ENCODE data around the gene UMAD1. TPM values are rescaled to one million over a fixed set of nuclear protein-coding genes. Genes with fewer than 3 reads are reported as not detected.

UMAD1 gene
- total and polyA plus RNA-seq, 7 donors = 8.7 to 51.1 (median 15.6) TPM

DNA sequence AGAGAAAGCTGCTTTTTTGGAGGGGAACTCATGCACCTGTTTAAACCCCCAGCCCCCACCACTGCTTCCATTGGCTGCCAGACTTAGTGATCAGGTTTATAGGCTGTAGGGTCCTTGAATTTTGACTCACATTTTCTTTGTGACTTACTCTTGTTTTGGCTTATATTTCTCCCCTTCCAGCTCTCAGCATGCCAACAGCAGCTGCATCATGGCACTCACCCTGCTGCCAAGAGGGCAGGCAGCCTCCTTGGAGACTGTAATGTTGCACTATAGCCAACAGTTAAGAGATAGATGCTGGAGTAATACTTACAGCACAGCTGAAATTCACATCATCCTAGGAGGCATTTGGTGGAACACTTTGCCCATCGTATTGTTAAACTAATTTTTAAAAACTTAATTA lies 230.0 kb downstream of the UMAD1 start:
- 96 to 100% methylated on average over 1 of the region's 1 CpG for WGBS, 2 donors
- Histone ChIP-seq H3K27me3 (no peaks in the 10 kb centered on the region), H3K27ac (no peak overlapping the region), H3K4me1 (peaks cover 0 to 11% (median 0%) of the 10 kb centered on the region in 4 donors), H3K4me3 (no peak overlapping the region), H3K9me3 (no peaks in the 10 kb centered on the region), H3K36me3 (no peaks in the 10 kb centered on the region)
- DNase-seq = no peak
- intact Hi-C loops (cut with DNase I) = no loop called here
- TF ChIP-seq POLR2A (IDR thresholded peaks at IDR 0.05) = no peak
- TF ChIP-seq EP300 (IDR thresholded peaks at IDR 0.05) = no peak
- no peak for TF ChIP-seq POLR2AphosphoS5 (IDR thresholded peaks at IDR 0.05)
- TF ChIP-seq, protein P1, sequence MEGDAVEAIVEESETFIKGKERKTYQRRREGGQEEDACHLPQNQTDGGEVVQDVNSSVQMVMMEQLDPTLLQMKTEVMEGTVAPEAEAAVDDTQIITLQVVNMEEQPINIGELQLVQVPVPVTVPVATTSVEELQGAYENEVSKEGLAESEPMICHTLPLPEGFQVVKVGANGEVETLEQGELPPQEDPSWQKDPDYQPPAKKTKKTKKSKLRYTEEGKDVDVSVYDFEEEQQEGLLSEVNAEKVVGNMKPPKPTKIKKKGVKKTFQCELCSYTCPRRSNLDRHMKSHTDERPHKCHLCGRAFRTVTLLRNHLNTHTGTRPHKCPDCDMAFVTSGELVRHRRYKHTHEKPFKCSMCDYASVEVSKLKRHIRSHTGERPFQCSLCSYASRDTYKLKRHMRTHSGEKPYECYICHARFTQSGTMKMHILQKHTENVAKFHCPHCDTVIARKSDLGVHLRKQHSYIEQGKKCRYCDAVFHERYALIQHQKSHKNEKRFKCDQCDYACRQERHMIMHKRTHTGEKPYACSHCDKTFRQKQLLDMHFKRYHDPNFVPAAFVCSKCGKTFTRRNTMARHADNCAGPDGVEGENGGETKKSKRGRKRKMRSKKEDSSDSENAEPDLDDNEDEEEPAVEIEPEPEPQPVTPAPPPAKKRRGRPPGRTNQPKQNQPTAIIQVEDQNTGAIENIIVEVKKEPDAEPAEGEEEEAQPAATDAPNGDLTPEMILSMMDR (IDR thresholded peaks at IDR 0.05) = no peak

DNA sequence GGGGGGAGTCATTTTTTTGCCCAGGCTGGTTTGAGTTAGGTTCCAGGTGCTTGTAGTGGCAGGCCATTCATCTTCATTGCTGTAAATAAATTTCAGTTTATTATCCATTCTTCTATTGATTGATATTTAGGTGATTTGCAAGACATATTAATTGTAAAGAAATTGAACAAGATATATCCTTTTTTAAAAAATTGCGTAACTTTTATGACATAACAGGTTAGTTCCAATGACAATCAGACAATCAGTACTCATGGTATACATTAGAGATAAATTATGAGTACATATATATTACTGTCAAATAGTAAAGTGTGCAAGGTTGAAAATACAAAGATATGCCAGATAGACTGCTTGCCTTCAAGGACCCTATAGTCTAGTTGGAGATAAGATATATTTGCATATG lies 235.9 kb downstream of the UMAD1 start:
- DNase-seq = no peak
- no peak overlapping the region for H3K4me3 ChIP-seq
- no peaks in the 10 kb centered on the region for H3K4me1 ChIP-seq
- no peaks in the 10 kb centered on the region for H3K27me3 ChIP-seq
- H3K27ac ChIP-seq = no peak overlapping the region
- TF ChIP-seq, protein P1 (IDR thresholded peaks at IDR 0.05) = no peak
- TF ChIP-seq POLR2AphosphoS5 (IDR thresholded peaks at IDR 0.05) (no peak), POLR2A (IDR thresholded peaks at IDR 0.05) (no peak), EP300 (IDR thresholded peaks at IDR 0.05) (no peak)
- no peaks in the 10 kb centered on the region for H3K9me3 ChIP-seq
- intact Hi-C loops (cut with DNase I) = no loop called here
- H3K36me3 ChIP-seq = no peaks in the 10 kb centered on the region
- 97% methylated on average over 1 of the region's 1 CpG for WGBS, 2 donors

DNA sequence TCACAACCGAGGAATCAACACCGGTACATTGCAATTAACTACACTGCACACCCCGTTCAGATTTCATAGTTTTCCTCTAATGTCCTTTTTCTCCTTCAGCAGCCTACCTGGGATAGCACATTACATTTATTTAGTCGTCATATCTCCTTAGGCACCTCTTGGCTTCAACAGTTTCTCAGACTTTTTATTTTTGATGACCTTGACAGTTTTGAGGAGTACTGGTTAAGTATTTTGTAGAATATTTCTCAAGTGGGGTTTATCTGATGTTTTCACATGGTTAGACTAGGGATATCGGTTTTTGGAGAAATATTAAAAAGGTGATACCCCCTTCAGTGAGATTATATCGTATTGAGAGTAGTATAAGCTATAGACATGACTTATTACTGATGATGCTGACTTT lies 241.0 kb downstream of the UMAD1 start:
- DNase-seq = no peak
- peaks cover 0 to 13% (median 4%) of the 10 kb centered on the region in 4 donors for H3K4me1 ChIP-seq
- no peaks in the 10 kb centered on the region for H3K9me3 ChIP-seq
- no peaks in the 10 kb centered on the region for H3K27me3 ChIP-seq
- H3K27ac ChIP-seq = no peak overlapping the region
- WGBS, 2 donors = 89% methylated on average over 6 of the region's 6 CpGs
- H3K4me3 ChIP-seq = no peak overlapping the region
- intact Hi-C loops (cut with DNase I) = no loop called here
- no peaks in the 10 kb centered on the region for H3K36me3 ChIP-seq
- TF ChIP-seq POLR2A (IDR thresholded peaks at IDR 0.05) (no peak), EP300 (IDR thresholded peaks at IDR 0.05) (no peak), POLR2AphosphoS5 (IDR thresholded peaks at IDR 0.05) (no peak)
- TF ChIP-seq, protein P1 (IDR thresholded peaks at IDR 0.05) = no peak

DNA sequence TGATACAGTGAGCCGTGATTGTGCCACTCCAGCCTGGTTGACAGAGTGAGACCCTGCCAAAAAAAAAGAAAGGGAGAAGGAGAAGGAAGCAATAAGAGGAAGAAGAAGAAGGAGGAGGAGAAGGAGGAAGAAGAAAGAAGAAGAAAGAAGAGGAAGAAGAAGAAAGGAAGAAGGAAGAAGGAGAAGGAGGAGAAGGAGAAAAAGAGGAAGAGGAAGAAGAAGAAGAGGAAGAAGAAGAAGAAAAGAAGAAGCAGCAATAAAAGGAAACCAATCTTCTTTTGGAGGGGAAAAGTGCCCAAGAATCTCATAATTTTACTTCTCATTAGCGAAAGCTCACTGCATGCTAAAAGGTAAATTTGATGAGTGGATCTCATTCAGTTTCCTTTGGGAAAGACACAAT lies 242.3 kb downstream of the UMAD1 start:
- WGBS, 2 donors = 94 to 100% methylated on average over 2 of the region's 2 CpGs
- no peaks in the 10 kb centered on the region for H3K27me3 ChIP-seq
- TF ChIP-seq, protein P1 (IDR thresholded peaks at IDR 0.05) = no peak
- no peak overlapping the region for H3K4me3 ChIP-seq
- no peak for DNase-seq
- H3K27ac ChIP-seq = no peak overlapping the region
- intact Hi-C loops (cut with DNase I) = no loop called here
- peaks cover 0 to 13% (median 4%) of the 10 kb centered on the region in 4 donors for H3K4me1 ChIP-seq
- no peaks in the 10 kb centered on the region for H3K9me3 ChIP-seq
- no peaks in the 10 kb centered on the region for H3K36me3 ChIP-seq

DNA sequence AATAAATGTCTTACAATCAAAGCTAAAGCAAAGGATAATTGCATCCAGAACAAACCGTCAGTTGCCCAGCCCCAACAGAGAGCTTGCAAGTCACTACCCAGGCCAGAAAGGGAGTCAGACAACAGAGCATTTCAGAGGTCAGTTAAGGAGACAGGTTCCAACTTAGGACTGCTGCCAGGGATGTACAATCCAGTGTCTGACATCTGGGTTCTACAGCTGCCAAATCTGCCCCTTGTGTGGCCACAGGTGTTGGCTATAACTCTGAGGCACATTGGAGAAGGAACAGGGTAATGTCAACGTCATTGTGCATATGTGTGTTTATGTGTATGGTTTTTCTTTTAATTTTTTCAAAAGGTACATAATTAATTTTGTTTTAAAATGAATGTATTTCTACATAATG lies 242.8 kb downstream of the UMAD1 start:
- DNase-seq = no peak
- TF ChIP-seq, protein P1 (IDR thresholded peaks at IDR 0.05) = no peak
- no peak for TF ChIP-seq EP300 (IDR thresholded peaks at IDR 0.05)
- no peak for TF ChIP-seq POLR2A (IDR thresholded peaks at IDR 0.05)
- peak in 3 of 4 donors; percentile 9 to 58 (median 50) for TF ChIP-seq POLR2AphosphoS5 (IDR thresholded peaks at IDR 0.05)
- Histone ChIP-seq H3K4me1 (peaks cover 0 to 13% (median 4%) of the 10 kb centered on the region in 4 donors), H3K27ac (no peak overlapping the region), H3K9me3 (no peaks in the 10 kb centered on the region), H3K27me3 (no peaks in the 10 kb centered on the region), H3K4me3 (no peak overlapping the region), H3K36me3 (no peaks in the 10 kb centered on the region)
- intact Hi-C loops (cut with DNase I) = no loop called here
- 86 to 87% methylated on average over 2 of the region's 2 CpGs for WGBS, 2 donors

Data from sigmoid colon (tissue), 7 donors.